Measurements from ENCODE around the gene HYCC2.

Gene HYCC2

GRCh38 chr2:201093573-201093972 is 22.1 kb upstream of the HYCC2 start:
- Histone ChIP-seq H3K9me3 (ENCODE audit: control insufficient read depth, low read length) (no peaks in the 10 kb centered on the region), H3K36me3 (ENCODE audit: control insufficient read depth in 1 of 2, insufficient read depth in 2 of 2, low read depth in 1 of 2, low read length in 2 of 2) (peaks cover 0 to 4% of the 10 kb centered on the region in 2 experiments), H3K4me1 (ENCODE audit: control insufficient read depth, insufficient read depth, low read depth, low read length) (peaks cover 5% of the 10 kb centered on the region), H3K79me1 (replicated peaks; ENCODE audit: low read length, poor library complexity, severe bottlenecking) (peaks cover 2% of the 10 kb centered on the region), H3K14ac (ENCODE audit: low read length in 2 of 2) (no peak overlapping the region), H4K91ac (ENCODE audit: low read length) (no peak overlapping the region), H2BK120ac (ENCODE audit: low read depth, low read length) (no peak overlapping the region), H3K27ac (ENCODE audit: low read length, poor library complexity, severe bottlenecking) (no peak overlapping the region), H3K4ac (ENCODE audit: low read depth in 1 of 2, low read length in 2 of 2) (no peak overlapping the region), H2BK5ac (ENCODE audit: low read depth, low read length, poor library complexity, severe bottlenecking) (no peak overlapping the region), H3K9ac (ENCODE audit: low read length) (no peak overlapping the region), H3K4me3 (ENCODE audit: insufficient read depth in 1 of 2, low read depth in 1 of 2, low read length in 2 of 2) (no peak overlapping the region), H3K27me3 (ENCODE audit: control insufficient read depth in 1 of 2, insufficient read depth in 1 of 2, low read length in 2 of 2) (no peaks in the 10 kb centered on the region), H2BK12ac (ENCODE audit: low read length in 2 of 2) (no peak overlapping the region), H2AFZ (ENCODE audit: low read depth, low read length) (no peak overlapping the region), H3K23ac (ENCODE audit: low read length in 2 of 2) (no peak overlapping the region), H3K4me2 (ENCODE audit: low read length, poor library complexity, severe bottlenecking) (no peak overlapping the region), H2BK15ac (ENCODE audit: low read depth, poor library complexity, severe bottlenecking) (no peak overlapping the region), H3K18ac (ENCODE audit: low read depth in 1 of 2, low read length in 2 of 2) (no peak overlapping the region), H2AK5ac (ENCODE audit: low read length, severe bottlenecking) (no peak overlapping the region), H4K8ac (ENCODE audit: low read length) (no peak overlapping the region)
- DNase-seq: no peak
- WGBS: 95% methylated on average over 4 of the region's 5 CpGs

- Histone ChIP-seq H3K4me3 (ENCODE audit: insufficient read depth in 1 of 2, low read depth in 1 of 2, low read length in 2 of 2) (no peak overlapping the region), H3K36me3 (ENCODE audit: control insufficient read depth in 1 of 2, insufficient read depth in 2 of 2, low read depth in 1 of 2, low read length in 2 of 2) (peaks cover 13 to 17% of the 10 kb centered on the region in 2 experiments), H3K27ac (ENCODE audit: low read length, poor library complexity, severe bottlenecking) (no peak overlapping the region), H3K79me1 (replicated peaks; ENCODE audit: low read length, poor library complexity, severe bottlenecking) (peaks cover 2% of the 10 kb centered on the region), H4K91ac (ENCODE audit: low read length) (no peak overlapping the region), H3K4ac (ENCODE audit: low read depth in 1 of 2, low read length in 2 of 2) (no peak overlapping the region), H2BK5ac (ENCODE audit: low read depth, low read length, poor library complexity, severe bottlenecking) (no peak overlapping the region), H3K23ac (ENCODE audit: low read length in 2 of 2) (no peak overlapping the region), H3K9me3 (ENCODE audit: control insufficient read depth, low read length) (no peaks in the 10 kb centered on the region), H2AFZ (ENCODE audit: low read depth, low read length) (no peak overlapping the region), H2BK12ac (ENCODE audit: low read length in 2 of 2) (no peak overlapping the region), H2BK120ac (ENCODE audit: low read depth, low read length) (no peak overlapping the region), H3K18ac (ENCODE audit: low read depth in 1 of 2, low read length in 2 of 2) (no peak overlapping the region), H3K4me1 (ENCODE audit: control insufficient read depth, insufficient read depth, low read depth, low read length) (peaks cover 5% of the 10 kb centered on the region), H3K27me3 (ENCODE audit: control insufficient read depth in 1 of 2, insufficient read depth in 1 of 2, low read length in 2 of 2) (no peaks in the 10 kb centered on the region), H2AK5ac (ENCODE audit: low read length, severe bottlenecking) (peak overlapping the region; percentile 26), H2BK15ac (ENCODE audit: low read depth, poor library complexity, severe bottlenecking) (no peak overlapping the region), H3K14ac (ENCODE audit: low read length in 2 of 2) (no peak overlapping the region), H3K4me2 (ENCODE audit: low read length, poor library complexity, severe bottlenecking) (no peak overlapping the region), H3K9ac (ENCODE audit: low read length) (no peak overlapping the region), H4K8ac (ENCODE audit: low read length) (no peak overlapping the region)
- no peak for DNase-seq
- WGBS: 83% methylated on average over 4 of the region's 4 CpGs
These were observed 19.1 kb upstream of the HYCC2 start for GRCh38 chr2:201090574-201090973.

GRCh38 chr2:201084863-201085262 is 13.4 kb upstream of the HYCC2 start:
- Histone ChIP-seq H2BK12ac (ENCODE audit: low read length in 2 of 2) (no peak overlapping the region), H3K27ac (ENCODE audit: low read length, poor library complexity, severe bottlenecking) (no peak overlapping the region), H3K4me1 (ENCODE audit: control insufficient read depth, insufficient read depth, low read depth, low read length) (peaks cover 1% of the 10 kb centered on the region), H2AFZ (ENCODE audit: low read depth, low read length) (no peak overlapping the region), H4K8ac (ENCODE audit: low read length) (no peak overlapping the region), H3K9ac (ENCODE audit: low read length) (no peak overlapping the region), H3K14ac (ENCODE audit: low read length in 2 of 2) (no peak overlapping the region), H3K23ac (ENCODE audit: low read length in 2 of 2) (no peak overlapping the region), H3K4ac (ENCODE audit: low read depth in 1 of 2, low read length in 2 of 2) (no peak overlapping the region), H2BK5ac (ENCODE audit: low read depth, low read length, poor library complexity, severe bottlenecking) (no peak overlapping the region), H3K79me1 (replicated peaks; ENCODE audit: low read length, poor library complexity, severe bottlenecking) (peaks cover 8% of the 10 kb centered on the region), H2BK120ac (ENCODE audit: low read depth, low read length) (no peak overlapping the region), H2BK15ac (ENCODE audit: low read depth, poor library complexity, severe bottlenecking) (no peak overlapping the region), H3K4me2 (ENCODE audit: low read length, poor library complexity, severe bottlenecking) (no peak overlapping the region), H3K36me3 (ENCODE audit: control insufficient read depth in 1 of 2, insufficient read depth in 2 of 2, low read depth in 1 of 2, low read length in 2 of 2) (peaks cover 34 to 46% of the 10 kb centered on the region in 2 experiments), H3K18ac (ENCODE audit: low read depth in 1 of 2, low read length in 2 of 2) (no peak overlapping the region), H3K9me3 (ENCODE audit: control insufficient read depth, low read length) (no peaks in the 10 kb centered on the region), H3K27me3 (ENCODE audit: control insufficient read depth in 1 of 2, insufficient read depth in 1 of 2, low read length in 2 of 2) (no peaks in the 10 kb centered on the region), H3K4me3 (ENCODE audit: insufficient read depth in 1 of 2, low read depth in 1 of 2, low read length in 2 of 2) (no peak overlapping the region), H4K91ac (ENCODE audit: low read length) (no peak overlapping the region), H2AK5ac (ENCODE audit: low read length, severe bottlenecking) (no peak overlapping the region)
- 100% methylated on average over 1 of the region's 2 CpGs for WGBS
- DNase-seq: no peak

- Histone ChIP-seq H3K79me1 (replicated peaks; ENCODE audit: low read length, poor library complexity, severe bottlenecking) (no peaks in the 10 kb centered on the region), H4K91ac (ENCODE audit: low read length) (no peak overlapping the region), H3K18ac (ENCODE audit: low read depth in 1 of 2, low read length in 2 of 2) (no peak overlapping the region), H2BK5ac (ENCODE audit: low read depth, low read length, poor library complexity, severe bottlenecking) (no peak overlapping the region), H2AK5ac (ENCODE audit: low read length, severe bottlenecking) (no peak overlapping the region), H3K14ac (ENCODE audit: low read length in 2 of 2) (no peak overlapping the region), H3K27me3 (ENCODE audit: control insufficient read depth in 1 of 2, insufficient read depth in 1 of 2, low read length in 2 of 2) (no peaks in the 10 kb centered on the region), H2AFZ (ENCODE audit: low read depth, low read length) (no peak overlapping the region), H3K9ac (ENCODE audit: low read length) (no peak overlapping the region), H3K23ac (ENCODE audit: low read length in 2 of 2) (no peak overlapping the region), H3K36me3 (ENCODE audit: control insufficient read depth in 1 of 2, insufficient read depth in 2 of 2, low read depth in 1 of 2, low read length in 2 of 2) (peaks cover 6 to 14% of the 10 kb centered on the region in 2 experiments), H3K9me3 (ENCODE audit: control insufficient read depth, low read length) (no peaks in the 10 kb centered on the region), H3K27ac (ENCODE audit: low read length, poor library complexity, severe bottlenecking) (no peak overlapping the region), H3K4me2 (ENCODE audit: low read length, poor library complexity, severe bottlenecking) (no peak overlapping the region), H2BK12ac (ENCODE audit: low read length in 2 of 2) (no peak overlapping the region), H4K8ac (ENCODE audit: low read length) (no peak overlapping the region), H2BK15ac (ENCODE audit: low read depth, poor library complexity, severe bottlenecking) (no peak overlapping the region), H3K4me1 (ENCODE audit: control insufficient read depth, insufficient read depth, low read depth, low read length) (no peaks in the 10 kb centered on the region), H2BK120ac (ENCODE audit: low read depth, low read length) (no peak overlapping the region), H3K4me3 (ENCODE audit: insufficient read depth in 1 of 2, low read depth in 1 of 2, low read length in 2 of 2) (no peak overlapping the region), H3K4ac (ENCODE audit: low read depth in 1 of 2, low read length in 2 of 2) (no peak overlapping the region)
- 95% methylated on average over 7 of the region's 7 CpGs for WGBS
- DNase-seq: no peak
These were observed 3.5 kb upstream of the HYCC2 start for GRCh38 chr2:201074996-201075395.

Data from mesenchymal stem cell (in vitro differentiated cells and primary cell).